Adrenal gland (tissue), 12 donors: ENCODE data around the gene TLE3. TPM values are rescaled to one million over a fixed set of nuclear protein-coding genes. Genes with fewer than 3 reads are reported as not detected.

Source experiments
- DNase-seq, 7 donors: peaks; one replicate each; pipeline ENCODE4 v3.0.0-alpha.2; 2019 to 2020
- H3K27ac ChIP-seq, 5 donors: fragments of 200-600 bp; sonication (generic) in 4 of 5; 1 replicate in 3 of 5; 2 replicates in 2 of 5; pipeline versions ENCODE4 v1.5.1 to v1.8.0; 2016 to 2020; ENCODE audit warnings: mild to moderate bottlenecking in 1 of 5
- H3K27me3 ChIP-seq: fragments of 200-600 bp; 2 replicates; pipeline ENCODE4 v1.8.0; 2021
- H3K36me3 ChIP-seq, 2 donors: fragments of 200-600 bp; replicated peaks in 1 of 2; 1 replicate in 1 of 2; 2 replicates in 1 of 2; pipeline versions ENCODE4 v1.5.1 to v1.8.0; 2018 to 2022
- H3K4me1 ChIP-seq, 2 donors: fragments of 200-600 bp; replicated peaks in 1 of 2; 1 replicate in 1 of 2; 2 replicates in 1 of 2; pipeline versions ENCODE4 v1.5.1 to v1.8.0; 2018 to 2021
- H3K4me3 ChIP-seq, 4 donors: fragments of 200-600 bp; sonication (generic) in 3 of 4; one replicate each; pipeline ENCODE4 v1.5.1; 2016 to 2018
- H3K9me3 ChIP-seq, 3 donors: fragments of 200-600 bp; sonication (generic) in 1 of 3; replicated peaks in 1 of 3; 1 replicate in 2 of 3; 2 replicates in 1 of 3; pipeline versions ENCODE4 v1.5.1 to v1.8.0; 2016 to 2021
- POLR2A ChIP-seq, 2 donors: fragments of 450-650 bp; IDR thresholded peaks; one replicate each; pipeline ENCODE4 v1.6.1; 2017; ENCODE audit warnings: antibody characterized with exemption in 2 of 2, mild to moderate bottlenecking in 2 of 2, moderate library complexity in 1 of 2
- WGBS, 4 donors: extraction: QIAGEN DNeasy Blood & Tissue Kit in 2 of 4; methylation state at CpG; one replicate each; pipeline versions ENCODE4 v1.1.5 to v1.1.7; 2013 to 2017; 5-methylcytosine and 5-hydroxymethylcytosine counted together
- intact Hi-C, 2 donors: fragments of 100-400 bp; cut with DNase I; formaldehyde crosslinking; loops; one replicate each; pipeline versions ENCODE4 v1.14.1 to v1.15.0; 2022 to 2023
- polyA plus RNA-seq, 3 donors: library from polyadenylated mRNA; stranded (reverse); fragments of 200-250 nt in 2 of 3; fragments of 350-450 nt in 1 of 3; fragmentation: Illumina TruSeq in 1 of 3; extraction: RNeasy Lipid Tissue Mini Kit (QIAGEN cat#74804) in 1 of 3; gene quantifications; one replicate each; pipeline ENCODE4 v1.2.3, GENCODE V29; 2013 to 2014
- total RNA-seq, 9 donors: library from RNA; depleted of rRNA in 4 of 9; stranded (reverse); fragments of >200 nt in 4 of 9; fragments of 120-200 nt in 1 of 9; fragmentation: NEBNext Ultra II Directional in 1 of 9; extraction: Animal tissue kit (Norgen Biotek cat#: 25700) in 1 of 9; gene quantifications; one replicate each; pipeline versions ENCODE4 v1.1.0 to v1.2.4, GENCODE V29; 2013 to 2023
- TF ChIP-seq, protein P1 (sequence below), 6 experiments: fragments of 450-650 bp in 4 of 6; fragments of 200-600 bp in 2 of 6; sonication (generic) in 1 of 6; IDR thresholded peaks; 1 replicate in 5 of 6; 2 replicates in 1 of 6; pipeline versions ENCODE4 v1.5.1 to v1.8.0; 2016 to 2021; ENCODE audit warnings: antibody characterized with exemption in 6 of 6, mild to moderate bottlenecking in 2 of 6, moderate library complexity in 1 of 6
- donor health status: healthy with polysubstance abuse.
- donor health status: Bipolar disorder and iron deficiency.
- donor health status: DM: yes; HTN: yes; CAD: no.
- donor health status: DM: no; HTN: no; CAD: no.
- donor health status: DM: no; HTN: no; CAD: no.
- donor health status: DM: yes; HTN: yes; CAD: no.

Gene TLE3
- total and polyA plus RNA-seq, 12 donors: 1.6 to 73.3 (median 28.1) TPM

GRCh38 chr15:70050970-70051369 lies 46.7 kb downstream of the TLE3 start:
- no peak for DNase-seq
- WGBS, 4 donors: 93 to 100% (median 97%) methylated on average over 7 of the region's 7 CpGs
- Histone ChIP-seq H3K4me1 (no peaks in the 10 kb centered on the region), H3K27me3 (no peaks in the 10 kb centered on the region), H3K9me3 (no peaks in the 10 kb centered on the region), H3K36me3 (peaks cover 0 to 68% of the 10 kb centered on the region in 2 donors), H3K4me3 (no peak overlapping the region), H3K27ac (no peak overlapping the region)
- intact Hi-C loops: no loop called here
- no peak for TF ChIP-seq POLR2A (IDR thresholded peaks at IDR 0.05)
- TF ChIP-seq, protein P1, sequence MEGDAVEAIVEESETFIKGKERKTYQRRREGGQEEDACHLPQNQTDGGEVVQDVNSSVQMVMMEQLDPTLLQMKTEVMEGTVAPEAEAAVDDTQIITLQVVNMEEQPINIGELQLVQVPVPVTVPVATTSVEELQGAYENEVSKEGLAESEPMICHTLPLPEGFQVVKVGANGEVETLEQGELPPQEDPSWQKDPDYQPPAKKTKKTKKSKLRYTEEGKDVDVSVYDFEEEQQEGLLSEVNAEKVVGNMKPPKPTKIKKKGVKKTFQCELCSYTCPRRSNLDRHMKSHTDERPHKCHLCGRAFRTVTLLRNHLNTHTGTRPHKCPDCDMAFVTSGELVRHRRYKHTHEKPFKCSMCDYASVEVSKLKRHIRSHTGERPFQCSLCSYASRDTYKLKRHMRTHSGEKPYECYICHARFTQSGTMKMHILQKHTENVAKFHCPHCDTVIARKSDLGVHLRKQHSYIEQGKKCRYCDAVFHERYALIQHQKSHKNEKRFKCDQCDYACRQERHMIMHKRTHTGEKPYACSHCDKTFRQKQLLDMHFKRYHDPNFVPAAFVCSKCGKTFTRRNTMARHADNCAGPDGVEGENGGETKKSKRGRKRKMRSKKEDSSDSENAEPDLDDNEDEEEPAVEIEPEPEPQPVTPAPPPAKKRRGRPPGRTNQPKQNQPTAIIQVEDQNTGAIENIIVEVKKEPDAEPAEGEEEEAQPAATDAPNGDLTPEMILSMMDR (IDR thresholded peaks at IDR 0.05): no peak

DNA sequence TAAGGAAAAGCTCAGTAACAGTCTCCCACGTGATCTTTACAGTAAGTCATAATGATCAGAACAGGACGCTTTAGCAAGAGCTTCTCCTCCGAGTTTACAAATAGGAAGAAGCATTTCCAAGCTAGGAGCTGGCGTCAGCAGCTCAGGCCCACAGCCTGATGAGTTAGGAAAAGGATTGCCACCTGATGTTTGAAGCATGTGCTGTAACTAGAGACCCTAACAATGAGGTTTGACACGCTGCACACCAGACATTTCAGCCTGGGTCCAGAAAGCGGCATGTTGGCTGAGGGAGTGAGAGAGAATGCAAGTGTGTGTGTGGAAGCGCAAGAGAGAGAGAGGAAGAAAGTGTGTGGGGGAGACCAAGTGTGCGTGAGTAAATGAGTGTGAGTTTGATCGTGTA lies 47.3 kb downstream of the TLE3 start:
- Histone ChIP-seq H3K4me3 (no peak overlapping the region), H3K4me1 (no peaks in the 10 kb centered on the region), H3K36me3 (peaks cover 0 to 63% of the 10 kb centered on the region in 2 donors), H3K9me3 (no peaks in the 10 kb centered on the region), H3K27me3 (no peaks in the 10 kb centered on the region), H3K27ac (no peak overlapping the region)
- DNase-seq: no peak
- WGBS, 4 donors: 91 to 94% (median 93%) methylated on average over 9 of the region's 9 CpGs
- intact Hi-C loops: no loop called here
- TF ChIP-seq, protein P1 (IDR thresholded peaks at IDR 0.05): no peak
- no peak for TF ChIP-seq POLR2A (IDR thresholded peaks at IDR 0.05)

DNA sequence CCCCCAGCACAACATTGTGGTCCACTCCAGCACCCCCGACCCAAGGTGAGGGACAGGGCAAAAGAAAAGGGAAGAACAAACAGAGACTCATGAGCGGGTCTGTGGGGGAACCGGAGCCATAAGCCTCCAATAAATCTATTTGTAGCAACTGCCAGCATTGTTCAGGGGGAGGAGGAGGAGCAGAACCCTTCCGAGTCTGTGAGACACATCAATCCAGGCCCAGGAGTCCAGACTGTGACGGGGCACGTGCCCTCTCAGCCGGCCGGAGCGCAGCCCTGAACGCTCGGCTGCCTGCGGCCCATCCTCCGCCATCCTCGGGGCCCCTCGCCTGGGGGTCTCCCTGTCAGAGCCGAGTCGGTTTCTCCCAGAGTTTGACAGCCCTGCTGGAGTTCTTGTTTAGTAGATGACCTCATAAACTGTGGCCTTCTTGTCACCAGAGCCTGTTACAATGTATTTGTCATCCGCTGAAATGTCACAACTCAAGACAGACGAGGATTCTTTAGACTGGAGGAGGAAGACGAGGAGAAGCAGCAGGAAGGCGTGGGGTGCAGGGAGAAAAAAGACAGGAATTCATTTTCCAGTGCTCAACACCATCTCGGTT lies 47.9 kb downstream of the TLE3 start:
- intact Hi-C loops: no loop called here
- no peaks in the 10 kb centered on the region for H3K27me3 ChIP-seq
- no peak overlapping the region for H3K27ac ChIP-seq
- no peaks in the 10 kb centered on the region for H3K9me3 ChIP-seq
- H3K36me3 ChIP-seq: peaks cover 0 to 57% of the 10 kb centered on the region in 2 donors
- TF ChIP-seq, protein P1 (IDR thresholded peaks at IDR 0.05): no peak
- no peak for TF ChIP-seq POLR2A (IDR thresholded peaks at IDR 0.05)
- peak in 1 of 7 donors; percentile 6 for DNase-seq
- no peaks in the 10 kb centered on the region for H3K4me1 ChIP-seq
- 71 to 87% (median 85%) methylated on average over 11 to 22 of the region's 22 CpGs for WGBS, 4 donors
- no peak overlapping the region for H3K4me3 ChIP-seq

- no peaks in the 10 kb centered on the region for H3K27me3 ChIP-seq
- H3K36me3 ChIP-seq: peaks cover 0 to 48% of the 10 kb centered on the region in 2 donors
- intact Hi-C loops: no loop called here
- H3K9me3 ChIP-seq: no peaks in the 10 kb centered on the region
- WGBS, 4 donors: 85 to 95% (median 93%) methylated on average over 11 of the region's 11 CpGs
- H3K27ac ChIP-seq: no peak overlapping the region
- H3K4me3 ChIP-seq: no peak overlapping the region
- peak in 1 of 7 donors; percentile 8 for DNase-seq
- TF ChIP-seq POLR2A (IDR thresholded peaks at IDR 0.05): no peak
- TF ChIP-seq, protein P1 (IDR thresholded peaks at IDR 0.05): no peak
- no peaks in the 10 kb centered on the region for H3K4me1 ChIP-seq
These were observed 48.9 kb downstream of the TLE3 start for GRCh38 chr15:70048578-70049514.
